ENCODE results near the gene NOS1.

- no peak for TF ChIP-seq CTCF (IDR thresholded peaks at IDR 0.05 in 8 of 11, conservative IDR thresholded peaks at IDR 0.05 in 3 of 11)
- TF ChIP-seq POLR2AphosphoS5 (IDR thresholded peaks at IDR 0.05) = no peak
Observed at GRCh38 chr12:117360551-117361346, 677 bp downstream of the NOS1 start.
